ENCODE results near the gene BICD2.

BICD2 gene

GRCh38 chr9:92747459-92748232, 17.0 kb downstream of the BICD2 start:
- no peak for DNase-seq (ENCODE audit: low read depth)

- no peak for DNase-seq (ENCODE audit: low read depth)
These were observed 17.8 kb downstream of the BICD2 start for GRCh38 chr9:92746567-92747458.

DNA sequence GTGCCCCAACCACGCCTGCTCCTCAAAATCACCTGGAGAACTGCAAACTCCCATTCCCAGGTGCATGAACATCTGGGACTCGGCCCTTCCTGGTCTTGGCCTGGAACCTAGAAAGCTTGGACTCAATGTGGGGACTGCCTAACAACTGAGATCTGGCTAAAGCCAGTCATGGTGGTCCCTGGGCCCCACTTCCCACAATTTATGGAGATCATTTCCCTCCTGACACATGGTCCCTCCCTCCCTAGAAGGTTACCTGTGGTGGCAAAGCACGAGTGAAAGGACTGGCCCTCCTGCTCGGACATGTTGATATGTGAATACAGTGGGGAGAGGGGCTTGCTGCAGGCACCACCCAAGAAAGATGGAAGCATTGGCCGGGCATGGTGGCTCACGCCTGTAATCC, 18.8 kb downstream of the BICD2 start:
- DNase-seq (ENCODE audit: low read depth), result no peak

GRCh38 chr9:92745331-92745730, 19.3 kb downstream of the BICD2 start:
- no peak for DNase-seq (ENCODE audit: low read depth)

GRCh38 chr9:92740969-92741368, 23.7 kb downstream of the BICD2 start:
- DNase-seq (ENCODE audit: low read depth), result no peak

DNA sequence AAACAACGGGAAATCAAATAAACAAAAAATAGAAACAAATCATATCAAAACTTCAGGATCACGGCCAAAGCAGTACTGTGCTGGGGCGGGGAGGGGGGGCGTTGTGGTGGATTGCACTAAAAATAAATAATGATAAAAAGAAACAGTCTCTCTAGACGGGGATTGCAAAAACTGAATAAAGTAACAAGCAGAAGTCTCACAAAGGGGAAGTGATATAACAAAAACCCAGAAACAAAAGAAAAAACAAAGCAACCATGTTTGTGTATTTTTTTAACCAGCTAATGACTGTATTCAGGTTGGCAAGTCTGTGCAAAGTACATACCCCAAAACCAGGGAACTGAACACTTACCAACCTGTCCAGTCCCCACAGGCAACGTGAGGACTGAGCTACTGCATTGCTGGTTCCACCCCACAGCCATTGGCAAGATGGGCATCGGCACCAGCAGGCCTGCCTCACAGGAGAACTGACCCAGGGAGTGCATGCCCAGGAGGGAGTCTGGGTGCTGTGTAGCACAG, 24.1 kb downstream of the BICD2 start:
- DNase-seq (ENCODE audit: low read depth), result no peak

GRCh38 chr9:92740009-92740408, 24.6 kb downstream of the BICD2 start:
- DNase-seq (ENCODE audit: low read depth), result no peak

- no peak for DNase-seq (ENCODE audit: low read depth)
These were observed 25.2 kb downstream of the BICD2 start for GRCh38 chr9:92739346-92739970.

- DNase-seq (ENCODE audit: low read depth), result no peak
These were observed 26.0 kb downstream of the BICD2 start for GRCh38 chr9:92738661-92739081.

DNA sequence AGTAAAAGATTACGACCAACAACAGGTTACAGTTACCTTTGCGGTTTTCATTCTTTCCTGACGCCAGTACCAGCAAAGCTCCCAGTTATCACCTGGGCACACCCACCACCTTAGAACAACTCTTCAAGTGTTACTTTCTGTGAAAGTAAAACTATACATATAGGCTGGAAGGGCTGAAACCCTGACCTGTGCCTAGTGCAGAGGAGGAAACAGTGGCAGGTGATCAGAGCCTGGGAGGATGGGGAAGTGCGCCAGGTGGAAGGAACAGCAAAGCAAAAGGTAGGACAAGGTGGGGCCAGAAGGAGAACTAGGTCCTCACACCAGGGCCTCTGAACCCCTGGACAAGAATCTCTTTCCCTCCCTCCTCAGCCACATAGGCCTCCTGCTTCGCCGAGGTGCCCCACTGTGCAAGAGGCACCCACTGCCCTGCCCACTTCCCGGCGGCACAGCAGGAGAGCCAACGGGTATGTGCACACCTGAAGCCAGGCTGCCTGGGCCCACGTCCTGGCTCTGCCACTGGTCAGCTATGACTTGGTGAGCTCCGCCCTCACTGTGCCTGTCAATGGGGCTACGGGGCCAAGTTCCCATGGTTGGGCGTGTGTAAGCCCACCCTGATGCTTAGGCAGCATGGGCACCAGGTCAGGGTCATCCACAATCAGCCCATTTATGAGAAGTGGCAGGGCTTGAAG, 26.9 kb downstream of the BICD2 start:
- DNase-seq (ENCODE audit: low read depth), result no peak

DNA sequence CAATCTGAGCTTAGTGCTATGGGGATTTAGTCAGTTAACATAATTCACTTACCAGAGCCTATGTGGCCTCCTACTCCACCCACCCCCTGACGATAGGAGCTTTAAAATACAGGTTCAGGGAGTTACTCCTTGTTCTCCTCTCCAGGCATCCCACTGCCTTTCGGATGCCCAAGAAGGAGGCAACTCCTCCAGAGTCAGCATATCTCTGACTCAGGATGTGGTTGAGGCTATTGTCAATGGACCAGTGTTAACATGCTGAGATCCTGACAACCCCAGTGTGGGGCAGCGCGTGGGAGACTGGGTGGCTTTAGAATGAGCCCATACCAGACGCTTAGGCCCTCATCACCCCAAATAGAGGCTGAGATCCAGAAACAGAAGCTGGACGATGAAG, 27.4 kb downstream of the BICD2 start:
- DNase-seq (ENCODE audit: low read depth), result no peak

DNA sequence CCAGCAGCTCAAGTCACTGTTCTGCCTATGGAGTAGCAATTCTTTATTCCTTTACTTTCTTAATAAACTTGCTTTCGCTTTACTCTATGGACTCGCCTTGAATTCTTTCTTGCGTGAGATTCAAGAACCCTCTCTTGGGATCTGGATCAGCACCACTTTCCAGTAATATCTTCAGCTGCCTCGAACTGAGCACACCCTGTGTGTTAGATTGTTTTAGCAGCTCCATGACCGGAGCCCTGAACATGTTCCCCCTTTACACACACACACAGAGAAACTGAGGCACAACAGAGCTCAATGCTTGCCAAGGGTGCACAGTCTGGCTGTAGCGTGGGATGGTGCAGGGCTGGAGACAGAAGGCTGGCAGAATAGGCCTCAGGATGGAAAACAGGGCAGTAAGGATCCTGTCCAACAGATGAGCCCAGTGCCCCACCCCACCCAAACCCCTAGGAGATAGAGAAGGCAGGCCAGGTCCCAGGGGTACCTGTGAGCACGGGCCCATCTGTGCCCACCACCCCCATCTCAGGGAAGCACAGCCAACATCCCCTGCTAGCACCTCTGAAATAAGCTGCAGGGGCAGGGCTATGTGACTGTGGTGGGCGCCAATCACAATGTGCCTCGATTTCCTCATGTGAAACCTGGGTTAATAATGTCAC, 27.9 kb downstream of the BICD2 start:
- no peak for DNase-seq (ENCODE audit: low read depth)

- no peak for DNase-seq (ENCODE audit: low read depth)
These were observed 28.7 kb downstream of the BICD2 start for GRCh38 chr9:92735636-92736562.

- no peak for DNase-seq (ENCODE audit: low read depth)
These were observed 29.6 kb downstream of the BICD2 start for GRCh38 chr9:92734931-92735635.

- no peak for DNase-seq (ENCODE audit: low read depth)
These were observed 33.7 kb downstream of the BICD2 start for GRCh38 chr9:92730897-92731296.

GRCh38 chr9:92729735-92730155, 34.9 kb downstream of the BICD2 start:
- no peak for DNase-seq (ENCODE audit: low read depth)

- no peak for DNase-seq (ENCODE audit: low read depth)
These were observed 35.5 kb downstream of the BICD2 start for GRCh38 chr9:92728831-92729734.
